ENCODE data around the gene MEOX2. TPM values are rescaled to one million over a fixed set of nuclear protein-coding genes. Genes with fewer than 3 reads are reported as not detected.

MEOX2 gene
- total RNA-seq, 1 experiment from 2014 or later: not detected

DNA sequence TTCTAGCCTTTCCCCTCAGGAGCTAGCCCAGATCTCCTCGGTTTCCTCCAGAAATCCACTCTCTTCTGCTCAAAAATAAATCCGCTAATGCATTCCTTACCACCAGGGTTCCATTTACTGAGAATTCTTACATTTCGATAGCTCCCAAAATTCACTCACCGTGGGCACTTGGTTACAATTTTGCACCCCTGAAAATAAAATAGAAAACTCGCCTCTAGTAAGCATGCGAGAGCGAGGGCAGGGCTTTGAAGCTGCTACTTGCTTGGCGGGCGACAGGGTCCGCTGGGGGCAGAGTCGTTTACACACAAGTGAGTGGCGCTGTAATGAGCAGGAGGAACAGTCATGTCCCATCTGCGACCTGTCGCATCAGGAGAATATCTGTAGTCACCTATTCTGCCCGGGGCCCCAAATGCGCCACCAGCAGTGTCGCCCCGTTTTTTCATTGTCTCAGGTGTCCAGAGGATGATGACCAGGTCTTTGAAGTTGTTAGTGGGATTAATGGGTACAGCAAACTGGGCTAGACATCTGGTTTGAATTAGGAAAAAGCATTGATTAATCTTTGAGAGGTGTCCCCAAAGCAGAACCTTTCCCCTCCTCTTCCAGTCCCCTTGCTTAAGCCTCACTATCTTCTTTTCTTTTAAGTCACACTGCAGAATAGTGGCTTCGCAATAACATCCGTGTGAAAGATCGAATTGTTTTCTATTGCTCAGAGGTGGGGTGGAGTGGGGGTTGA lies 1.2 kb upstream of the MEOX2 start:
- H3K27me3 ChIP-seq (ENCODE audit: insufficient read depth, low read length): no peaks in the 10 kb centered on the region
- intact Hi-C loops (cut with micrococcal nuclease): no loop called here
- no peak overlapping the region for H3K4me3 ChIP-seq (replicated peaks in 1 of 2; ENCODE audit: low read depth in 1 of 2, low read length in 2 of 2)
- no peaks in the 10 kb centered on the region for H3K36me3 ChIP-seq (ENCODE audit: control insufficient read depth in 1 of 2, insufficient read depth in 2 of 2, low read length in 2 of 2)
- ATAC-seq (no peak), DNase-seq (ENCODE audit: low read depth, low spot score) (no peak)
- H4K20me1 ChIP-seq (ENCODE audit: insufficient read depth): no peaks in the 10 kb centered on the region
- peaks cover 0 to 6% of the 10 kb centered on the region in 2 experiments; a peak in 1 of 4 replicates for H3K4me1 ChIP-seq (ENCODE audit: control insufficient read depth in 1 of 2, insufficient read depth in 2 of 2, low read length in 2 of 2)
- ChIA-PET CTCF (no interaction called here), RAD21 (ENCODE audit: low non-redundant PET in 1 of 2, low total read pairs in 2 of 2, uncharacterized antibody in 2 of 2, unreplicated experiment in 2 of 2) (no interaction called here), POLR2A (no interaction called here)
- BruUV-seq (replicated peaks): no TSS peak
- no peak for TF ChIP-seq CEBPB (IDR thresholded peaks at IDR 0.05; ENCODE audit: low read depth)
- no peak overlapping the region for H3K27ac ChIP-seq (ENCODE audit: low read depth, low read length)
- no peaks in the 10 kb centered on the region for H3K79me2 ChIP-seq (ENCODE audit: insufficient read depth, low read length)
- H2AFZ ChIP-seq (ENCODE audit: low read depth, low read length, poor library complexity, severe bottlenecking): no peak overlapping the region
- no peak overlapping the region for H3K4me2 ChIP-seq (ENCODE audit: low read length)
- H3K9me3 ChIP-seq (ENCODE audit: control insufficient read depth in 1 of 2, insufficient read depth in 1 of 2, low read depth in 1 of 2, low read length in 2 of 2): no peaks in the 10 kb centered on the region
- no peaks in the 10 kb centered on the region for H3K9me2 ChIP-seq (ENCODE audit: insufficient read depth)
- no peak overlapping the region for H3K9ac ChIP-seq (ENCODE audit: low read length)

DNA sequence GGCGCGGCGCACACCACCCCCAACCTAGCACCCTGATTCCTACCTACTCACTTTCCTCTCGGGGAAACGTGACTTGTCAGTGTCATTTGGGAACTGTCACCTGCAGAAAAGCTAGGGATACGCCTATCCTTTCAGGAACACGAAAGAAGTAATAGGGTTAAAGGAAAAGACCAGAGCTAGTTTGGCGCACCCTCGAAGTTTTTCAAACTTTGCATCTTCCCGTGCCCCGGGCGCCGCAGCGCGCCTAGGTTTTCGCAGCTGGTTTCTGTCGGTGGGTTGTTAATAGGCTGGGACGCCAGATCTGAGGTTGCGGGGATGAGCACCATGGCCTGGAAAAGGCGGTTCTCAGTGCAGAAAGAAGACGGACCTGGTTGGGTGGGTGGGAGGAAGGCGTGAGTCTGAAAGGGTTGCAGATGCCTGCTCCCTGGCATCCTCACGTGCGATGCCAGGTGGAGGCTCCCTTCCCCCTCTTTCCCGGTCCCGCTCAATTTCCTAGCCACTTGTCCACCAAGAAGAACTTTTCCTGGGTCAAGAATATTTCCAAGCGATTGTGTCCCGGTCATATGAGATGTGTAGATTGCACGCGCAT lies 568 bp upstream of the MEOX2 start:
- no peaks in the 10 kb centered on the region for H3K9me3 ChIP-seq (ENCODE audit: control insufficient read depth in 1 of 2, insufficient read depth in 1 of 2, low read depth in 1 of 2, low read length in 2 of 2)
- no peaks in the 10 kb centered on the region for H3K27me3 ChIP-seq (ENCODE audit: insufficient read depth, low read length)
- no peaks in the 10 kb centered on the region for H3K79me2 ChIP-seq (ENCODE audit: insufficient read depth, low read length)
- no peak overlapping the region for H2AFZ ChIP-seq (ENCODE audit: low read depth, low read length, poor library complexity, severe bottlenecking)
- H4K20me1 ChIP-seq (ENCODE audit: insufficient read depth): no peaks in the 10 kb centered on the region
- no TSS peak for BruUV-seq (replicated peaks)
- no peaks in the 10 kb centered on the region for H3K9me2 ChIP-seq (ENCODE audit: insufficient read depth)
- TF ChIP-seq, protein P1, sequence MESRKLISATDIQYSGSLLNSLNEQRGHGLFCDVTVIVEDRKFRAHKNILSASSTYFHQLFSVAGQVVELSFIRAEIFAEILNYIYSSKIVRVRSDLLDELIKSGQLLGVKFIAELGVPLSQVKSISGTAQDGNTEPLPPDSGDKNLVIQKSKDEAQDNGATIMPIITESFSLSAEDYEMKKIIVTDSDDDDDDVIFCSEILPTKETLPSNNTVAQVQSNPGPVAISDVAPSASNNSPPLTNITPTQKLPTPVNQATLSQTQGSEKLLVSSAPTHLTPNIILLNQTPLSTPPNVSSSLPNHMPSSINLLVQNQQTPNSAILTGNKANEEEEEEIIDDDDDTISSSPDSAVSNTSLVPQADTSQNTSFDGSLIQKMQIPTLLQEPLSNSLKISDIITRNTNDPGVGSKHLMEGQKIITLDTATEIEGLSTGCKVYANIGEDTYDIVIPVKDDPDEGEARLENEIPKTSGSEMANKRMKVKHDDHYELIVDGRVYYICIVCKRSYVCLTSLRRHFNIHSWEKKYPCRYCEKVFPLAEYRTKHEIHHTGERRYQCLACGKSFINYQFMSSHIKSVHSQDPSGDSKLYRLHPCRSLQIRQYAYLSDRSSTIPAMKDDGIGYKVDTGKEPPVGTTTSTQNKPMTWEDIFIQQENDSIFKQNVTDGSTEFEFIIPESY (IDR thresholded peaks at IDR 0.05; ENCODE audit: extremely low read depth, insufficient replicate concordance, low read length): no peak
- TF ChIP-seq JUND (IDR thresholded peaks at IDR 0.05) (no peak), CBX3 (IDR thresholded peaks at IDR 0.05; ENCODE audit: low read depth) (no peak), SIN3A (IDR thresholded peaks at IDR 0.05; ENCODE audit: low read depth) (no peak), EGR1 (IDR thresholded peaks at IDR 0.05; ENCODE audit: low read depth) (no peak), EZH2phosphoT487 (IDR thresholded peaks at IDR 0.05; ENCODE audit: borderline replicate concordance) (no peak)
- ATAC-seq (no peak), DNase-seq (ENCODE audit: low read depth, low spot score) (no peak)
- ChIA-PET POLR2A (no interaction called here), CTCF (no interaction called here), RAD21 (ENCODE audit: low non-redundant PET in 1 of 2, low total read pairs in 2 of 2, uncharacterized antibody in 2 of 2, unreplicated experiment in 2 of 2) (no interaction called here)
- no peak overlapping the region for H3K4me2 ChIP-seq (ENCODE audit: low read length)
- no peak overlapping the region for H3K27ac ChIP-seq (ENCODE audit: low read depth, low read length)
- H3K4me1 ChIP-seq (ENCODE audit: control insufficient read depth in 1 of 2, insufficient read depth in 2 of 2, low read length in 2 of 2): peaks cover 0 to 6% of the 10 kb centered on the region in 2 experiments; a peak in 1 of 4 replicates
- no peaks in the 10 kb centered on the region for H3K36me3 ChIP-seq (ENCODE audit: control insufficient read depth in 1 of 2, insufficient read depth in 2 of 2, low read length in 2 of 2)
- H3K9ac ChIP-seq (ENCODE audit: low read length): no peak overlapping the region
- intact Hi-C loops (cut with micrococcal nuclease): no loop called here
- no peak overlapping the region for H3K4me3 ChIP-seq (replicated peaks in 1 of 2; ENCODE audit: low read depth in 1 of 2, low read length in 2 of 2)
